Smooth muscle cell (in vitro differentiated cells): ENCODE measurements around the gene NTSR2. TPM values are rescaled to one million over a fixed set of nuclear protein-coding genes. Genes with fewer than 3 reads are reported as not detected.

Experiments used
- DNase-seq: peaks from one replicate; lab custom pipeline; 2025; ENCODE audit not compliant: unreplicated experiment; lab: John Stamatoyannopoulos, UW
- H2AFZ ChIP-seq: fragments of 200-600 bp; sonication (generic); 2 replicates; pipeline ENCODE4 v1.6.0; 2016; ENCODE audit warnings: antibody characterized with exemption, low read depth, mild to moderate bottlenecking
- H3F3A ChIP-seq: fragments of 200-600 bp; sonication (generic); 2 replicates; pipeline ENCODE4 v1.6.0; 2017; ENCODE audit warnings: antibody characterized with exemption, low read depth
- H3K27ac ChIP-seq: fragments of 200-600 bp; sonication (generic); 2 replicates; pipeline ENCODE4 v1.5.1; 2016; ENCODE audit warnings: low read depth, mild to moderate bottlenecking
- H3K27me3 ChIP-seq: fragments of 200-600 bp; sonication (generic); 2 replicates; pipeline ENCODE4 v1.6.1; 2016; ENCODE audit warnings: low read depth, mild to moderate bottlenecking
- H3K36me3 ChIP-seq: fragments of 200-600 bp; sonication (generic); 2 replicates; pipeline ENCODE4 v1.5.1; 2016; ENCODE audit warnings: low read depth
- H3K4me1 ChIP-seq: fragments of 200-600 bp; sonication (generic); 2 replicates; pipeline ENCODE4 v1.5.1; 2016; ENCODE audit warnings: low read depth
- H3K4me2 ChIP-seq: fragments of 200-600 bp; sonication (generic); 2 replicates; pipeline ENCODE4 v1.6.0; 2016; ENCODE audit warnings: mild to moderate bottlenecking
- H3K4me3 ChIP-seq: fragments of 200-600 bp; sonication (generic); 2 replicates; pipeline ENCODE4 v1.5.1; 2016; ENCODE audit warnings: mild to moderate bottlenecking
- H3K79me2 ChIP-seq: fragments of 200-600 bp; sonication (generic); 2 replicates; pipeline ENCODE4 v1.6.0; 2016; ENCODE audit warnings: low read depth, mild to moderate bottlenecking
- H3K9ac ChIP-seq: fragments of 200-600 bp; sonication (generic); 2 replicates; pipeline ENCODE4 v1.6.0; 2016; ENCODE audit warnings: low read depth
- H3K9me3 ChIP-seq: fragments of 200-600 bp; sonication (generic); replicated peaks from 2 replicates; pipeline ENCODE4 v1.5.1; 2016; ENCODE audit warnings: low read depth
- H4K20me1 ChIP-seq: fragments of 200-600 bp; sonication (generic); 2 replicates; pipeline ENCODE4 v1.6.0; 2016; ENCODE audit warnings: low read depth
- CTCF ChIP-seq: fragments of 200-600 bp; sonication (generic); IDR thresholded peaks from 2 replicates; pipeline ENCODE4 v1.5.1; 2017; ENCODE audit warnings: borderline replicate concordance, mild to moderate bottlenecking, antibody characterized with exemption; ENCODE audit not compliant: insufficient read depth, poor library complexity, severe bottlenecking
- WGBS: methylation state at CpG from one replicate; pipeline ENCODE4 v1.1.7; 2016; ENCODE audit warnings: low lambda C conversion rate; 5-methylcytosine and 5-hydroxymethylcytosine counted together
- polyA plus RNA-seq: library from polyadenylated mRNA; unstranded; fragments of >200 nt; fragmentation: Nextera tagmentation; extraction: Ambion mirVana; gene quantifications from 2 replicates; pipeline ENCODE4 v1.2.1, GENCODE V29; 2016
- total RNA-seq: library from RNA; depleted of rRNA; stranded (reverse); fragments of >200 nt; gene quantifications from 2 replicates; pipeline ENCODE4 v1.2.3, GENCODE V29; 2014

The NTSR2 gene
- total and polyA plus RNA-seq, 2 experiments from 2014 or later = not detected

GRCh38 chr2:11625671-11626070 is 44.3 kb downstream of the NTSR2 start:
- Histone ChIP-seq H3F3A (no peaks in the 10 kb centered on the region), H2AFZ (no peak overlapping the region), H3K79me2 (no peaks in the 10 kb centered on the region), H3K4me3 (no peak overlapping the region), H3K36me3 (no peaks in the 10 kb centered on the region), H3K9me3 (no peaks in the 10 kb centered on the region), H4K20me1 (no peaks in the 10 kb centered on the region), H3K27ac (no peak overlapping the region), H3K27me3 (no peaks in the 10 kb centered on the region), H3K9ac (no peak overlapping the region), H3K4me2 (no peak overlapping the region), H3K4me1 (no peaks in the 10 kb centered on the region)
- 92% methylated on average over 10 of the region's 10 CpGs for WGBS
- no peak for TF ChIP-seq CTCF
- no peak for DNase-seq

- DNase-seq = no peak
- Histone ChIP-seq H3K9ac (no peak overlapping the region), H3K9me3 (no peaks in the 10 kb centered on the region), H3F3A (no peaks in the 10 kb centered on the region), H3K27me3 (no peaks in the 10 kb centered on the region), H4K20me1 (no peaks in the 10 kb centered on the region), H3K79me2 (no peaks in the 10 kb centered on the region), H3K4me2 (no peak overlapping the region), H3K4me1 (no peaks in the 10 kb centered on the region), H3K36me3 (no peaks in the 10 kb centered on the region), H3K4me3 (no peak overlapping the region), H2AFZ (no peak overlapping the region), H3K27ac (no peak overlapping the region)
- no peak for TF ChIP-seq CTCF
- 97% methylated on average over 10 of the region's 10 CpGs for WGBS
These were observed 45.1 kb downstream of the NTSR2 start for GRCh38 chr2:11624893-11625292.

- H3K36me3 ChIP-seq = no peaks in the 10 kb centered on the region
- H3K4me1 ChIP-seq = no peaks in the 10 kb centered on the region
- H2AFZ ChIP-seq = no peak overlapping the region
- H3K9ac ChIP-seq = no peak overlapping the region
- WGBS = 88% methylated on average over 1 of the region's 1 CpG
- H3K4me2 ChIP-seq = no peak overlapping the region
- H3K27ac ChIP-seq = no peak overlapping the region
- no peaks in the 10 kb centered on the region for H3K79me2 ChIP-seq
- no peak for TF ChIP-seq CTCF
- H4K20me1 ChIP-seq = no peaks in the 10 kb centered on the region
- no peaks in the 10 kb centered on the region for H3K27me3 ChIP-seq
- no peak for DNase-seq
- H3F3A ChIP-seq = no peaks in the 10 kb centered on the region
- no peaks in the 10 kb centered on the region for H3K9me3 ChIP-seq
- H3K4me3 ChIP-seq = no peak overlapping the region
These were observed 47.4 kb downstream of the NTSR2 start for GRCh38 chr2:11622611-11623010.

- H3K4me3 ChIP-seq = no peak overlapping the region
- TF ChIP-seq CTCF = no peak
- DNase-seq = no peak
- no peaks in the 10 kb centered on the region for H4K20me1 ChIP-seq
- H2AFZ ChIP-seq = no peak overlapping the region
- WGBS = 62% methylated on average over 2 of the region's 2 CpGs
- no peaks in the 10 kb centered on the region for H3K79me2 ChIP-seq
- no peaks in the 10 kb centered on the region for H3K36me3 ChIP-seq
- H3K27ac ChIP-seq = no peak overlapping the region
- no peaks in the 10 kb centered on the region for H3K27me3 ChIP-seq
- no peaks in the 10 kb centered on the region for H3F3A ChIP-seq
- no peaks in the 10 kb centered on the region for H3K4me1 ChIP-seq
- no peak overlapping the region for H3K4me2 ChIP-seq
- no peaks in the 10 kb centered on the region for H3K9me3 ChIP-seq
- no peak overlapping the region for H3K9ac ChIP-seq
These were observed 48.6 kb downstream of the NTSR2 start for GRCh38 chr2:11621410-11621809.
